GM19467 (cell line): ENCODE measurements around the gene GFRA1.

Experiments used
- ATAC-seq: cut with Tn5 transposase; IDR thresholded peaks from one replicate; pipeline ENCODE4 v1.9.1; 2021; ENCODE audit warnings: mild to moderate bottlenecking, moderate library complexity; ENCODE audit not compliant: unreplicated experiment

Gene GFRA1

DNA sequence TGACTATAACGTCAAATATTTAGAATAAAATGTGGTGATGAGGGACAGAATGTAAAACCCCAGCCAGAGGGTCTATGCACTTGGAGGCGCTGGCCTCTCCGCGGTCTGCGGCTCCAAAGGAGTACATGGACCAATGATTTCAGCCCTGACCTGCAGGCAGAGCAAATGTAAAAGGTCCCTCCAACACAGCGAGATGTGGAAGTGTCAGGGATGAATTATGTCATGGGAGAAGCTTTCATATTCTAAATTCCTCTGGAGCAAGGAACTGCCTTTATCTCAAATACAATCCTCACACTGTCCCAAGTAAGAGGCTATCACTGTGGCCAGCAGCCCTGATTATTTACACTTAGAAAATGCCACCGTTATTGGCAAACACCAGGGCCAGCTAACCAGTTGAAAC is 139.4 kb downstream of the GFRA1 start:
- ATAC-seq: no peak

- ATAC-seq: no peak
Observed at GRCh38 chr10:116132780-116133399, 140.1 kb downstream of the GFRA1 start.

DNA sequence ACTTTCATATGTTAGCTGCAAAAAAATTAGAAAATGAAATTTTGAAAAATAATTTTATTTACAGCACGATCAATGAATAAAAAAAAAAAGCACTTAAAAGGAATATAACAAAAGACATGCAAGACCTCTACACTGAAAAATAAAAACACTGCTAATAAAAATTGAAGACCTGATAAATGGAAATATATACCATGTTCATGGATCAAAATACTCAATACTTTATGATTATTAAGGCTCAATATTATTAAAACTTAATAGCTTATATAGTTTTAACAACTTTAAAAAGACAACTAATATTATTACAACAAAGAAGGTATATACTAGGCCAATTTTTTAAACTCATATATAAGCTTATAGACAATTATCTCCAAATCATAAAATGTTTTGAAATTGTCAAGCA is 143.0 kb downstream of the GFRA1 start:
- ATAC-seq: no peak

GRCh38 chr10:116126954-116127695 is 145.9 kb downstream of the GFRA1 start:
- ATAC-seq: no peak

- no peak for ATAC-seq
Observed at GRCh38 chr10:116126239-116126638, 146.8 kb downstream of the GFRA1 start.

GRCh38 chr10:116125180-116125579 is 147.8 kb downstream of the GFRA1 start:
- no peak for ATAC-seq

GRCh38 chr10:116124777-116125176 is 148.2 kb downstream of the GFRA1 start:
- no peak for ATAC-seq

DNA sequence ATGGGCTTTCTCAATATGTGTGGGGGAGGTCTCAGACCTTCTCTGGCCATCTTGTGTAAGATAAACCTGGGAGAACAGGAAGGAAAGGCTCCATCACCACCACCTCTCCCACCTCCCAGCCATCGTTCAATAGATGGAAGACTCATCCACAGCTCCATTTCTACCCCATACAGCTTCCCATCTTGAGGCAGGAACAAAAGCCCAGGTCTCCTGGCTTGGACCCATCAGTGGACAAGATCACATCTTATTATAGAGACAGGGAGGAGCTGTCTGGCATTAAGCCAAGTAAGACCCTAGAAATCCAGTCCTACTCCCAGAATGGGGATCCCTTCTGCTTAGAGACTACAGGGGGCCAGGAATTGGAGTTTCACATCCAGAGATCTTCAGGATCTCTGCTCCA is 150.3 kb downstream of the GFRA1 start:
- no peak for ATAC-seq

- no peak for ATAC-seq
Observed at GRCh38 chr10:116121640-116122525, 151.1 kb downstream of the GFRA1 start.

DNA sequence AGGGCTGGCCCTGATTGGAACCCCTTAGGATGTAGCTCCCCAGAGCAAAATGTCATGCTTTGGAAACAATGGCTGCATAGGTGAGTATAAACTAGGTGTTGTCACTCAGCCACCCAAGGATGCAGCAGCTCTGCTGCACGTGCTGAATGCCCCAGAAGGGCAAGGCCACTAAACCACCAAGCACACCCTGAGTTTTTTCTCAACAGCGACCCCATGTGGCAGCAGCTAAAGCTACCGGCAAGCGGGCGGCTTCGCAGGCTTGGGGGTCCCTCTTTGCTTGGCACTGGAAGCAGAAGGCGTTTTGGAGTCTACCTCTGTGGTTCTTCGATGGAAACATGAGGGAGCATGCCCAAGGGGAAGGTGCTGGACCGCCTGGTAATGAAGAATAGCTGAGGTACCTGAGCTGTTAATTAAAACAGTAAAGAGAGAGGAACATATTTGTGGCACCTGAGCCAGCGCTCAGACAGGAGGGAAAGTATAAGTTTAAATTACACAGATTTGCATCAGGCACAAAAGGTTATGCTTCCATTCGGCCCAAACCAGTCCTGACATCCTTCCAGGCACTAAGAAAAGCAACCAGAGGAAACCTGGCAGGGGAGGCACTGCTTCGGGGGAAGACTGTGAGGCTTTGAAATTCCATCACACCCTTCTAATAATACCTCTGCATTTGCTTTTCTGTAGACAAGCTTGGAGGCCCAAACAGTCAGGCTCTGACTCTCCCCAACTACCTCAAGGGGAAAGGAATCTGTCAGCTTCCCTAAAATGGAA is 152.1 kb downstream of the GFRA1 start:
- ATAC-seq: no peak

- ATAC-seq: no peak
Observed at GRCh38 chr10:116118847-116119246, 154.2 kb downstream of the GFRA1 start.

- no peak for ATAC-seq
Observed at GRCh38 chr10:116115797-116116196, 157.2 kb downstream of the GFRA1 start.

DNA sequence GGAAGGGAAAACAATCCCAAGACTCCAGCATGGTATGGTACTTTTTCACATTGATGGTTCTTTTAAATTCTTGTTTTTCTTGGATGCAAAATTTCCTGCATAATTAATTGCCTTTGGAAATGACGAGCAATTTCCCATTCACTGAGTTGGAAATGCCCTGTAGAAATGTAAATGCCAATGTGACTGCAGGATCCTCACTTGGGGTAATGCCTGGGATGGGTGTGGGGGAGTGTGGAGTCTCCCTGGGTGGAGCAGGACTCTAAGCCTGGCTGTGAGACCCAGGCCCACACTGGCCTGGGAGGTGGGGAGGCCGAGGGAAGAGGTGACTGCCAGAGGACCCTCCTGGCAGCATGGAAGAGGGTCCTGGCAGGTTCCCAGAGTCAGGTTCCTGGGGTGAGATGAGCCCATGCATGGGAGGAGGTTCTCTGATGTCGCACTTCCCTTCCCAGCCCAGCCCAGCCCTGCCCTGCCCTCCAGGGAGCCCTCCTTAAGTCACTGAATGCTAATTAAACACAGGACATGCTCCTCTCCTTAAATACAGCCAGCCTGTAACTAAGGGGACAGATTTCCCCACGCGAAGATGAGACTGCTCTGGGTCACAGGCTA is 157.9 kb downstream of the GFRA1 start:
- no peak for ATAC-seq

DNA sequence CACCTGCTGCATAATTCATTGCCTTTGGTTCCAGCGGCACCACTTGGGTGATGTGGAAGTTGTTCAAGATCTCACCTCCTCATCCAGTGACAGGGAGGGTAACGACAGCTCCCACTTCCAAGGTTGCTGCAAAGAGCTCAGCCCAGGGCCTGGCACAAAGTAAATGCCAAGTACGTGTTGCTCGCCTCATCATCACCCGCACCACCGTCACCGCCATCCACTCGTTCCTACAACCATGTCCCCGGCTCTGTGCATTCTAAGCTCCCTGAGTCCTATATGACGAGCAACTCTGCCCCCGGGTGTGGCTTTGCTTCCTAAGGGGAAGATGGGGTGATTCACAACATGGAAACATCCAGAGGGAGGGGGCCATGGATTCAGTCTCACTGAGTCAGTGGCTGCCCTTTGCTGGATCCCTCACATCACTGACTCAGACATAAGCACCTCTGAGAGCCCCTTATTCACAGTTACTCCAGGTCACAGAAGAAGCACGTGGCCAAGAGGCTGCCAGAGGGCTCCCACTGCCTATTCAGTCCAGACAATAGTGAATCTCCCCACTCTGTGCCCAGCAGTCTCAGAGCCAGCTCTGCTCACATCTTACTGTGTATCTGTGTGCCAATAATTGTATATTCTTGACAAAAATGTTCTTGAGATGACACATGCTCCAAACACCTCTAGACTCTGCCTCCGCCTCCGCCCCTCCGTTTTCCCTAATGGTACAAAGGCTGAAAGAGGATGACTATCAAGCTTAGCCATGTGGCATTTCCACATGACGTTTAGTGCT is 159.1 kb downstream of the GFRA1 start:
- ATAC-seq: no peak

DNA sequence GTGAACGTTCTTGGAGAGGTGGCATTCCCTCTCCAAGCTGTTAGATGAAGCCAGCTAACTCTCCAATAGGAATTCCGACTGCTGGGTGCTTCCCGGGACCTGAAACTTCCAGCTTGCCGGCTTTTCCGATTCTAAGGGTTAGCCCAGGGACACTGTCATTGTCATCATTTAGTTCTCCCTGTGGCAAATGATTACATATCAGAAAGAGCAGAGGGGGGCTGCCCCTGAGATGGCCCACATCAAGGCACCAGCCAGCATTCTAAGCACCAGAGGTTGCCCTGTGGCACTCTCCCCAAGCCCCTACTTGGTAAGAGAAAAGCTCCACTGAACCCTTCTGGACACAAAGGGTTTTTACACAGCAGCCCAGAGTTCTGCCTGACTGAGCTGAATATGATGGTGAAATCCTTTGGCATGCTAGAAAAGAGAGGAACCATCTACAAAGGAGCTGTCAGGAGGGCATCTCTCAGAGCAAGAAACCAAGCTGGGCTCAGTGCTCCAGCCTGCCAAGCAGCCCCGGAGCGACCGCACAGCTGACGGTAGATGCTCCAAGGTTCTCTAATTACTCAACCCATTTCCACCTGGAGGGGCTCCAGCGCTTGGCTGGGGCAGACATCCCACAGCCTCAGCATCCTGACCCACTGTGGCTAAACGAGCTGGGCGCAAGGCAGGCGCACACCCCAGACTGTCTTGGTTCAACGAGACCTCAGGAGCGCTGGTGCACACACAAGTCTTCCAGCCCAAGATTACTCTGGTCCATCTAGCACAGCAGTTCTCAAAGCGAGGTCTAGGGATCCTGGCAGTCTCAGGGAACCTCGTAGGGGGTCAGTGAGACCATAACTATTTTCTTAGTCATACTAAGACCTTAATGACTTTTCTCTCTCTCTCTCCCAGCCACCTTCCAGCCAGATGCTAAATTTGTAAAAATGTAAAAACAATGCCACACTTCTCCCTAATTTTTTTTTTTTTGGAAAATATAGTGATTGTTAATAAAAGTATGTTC is 160.5 kb downstream of the GFRA1 start:
- no peak for ATAC-seq

GRCh38 chr10:116111483-116112095 is 161.4 kb downstream of the GFRA1 start:
- ATAC-seq: no peak

- ATAC-seq: no peak
Observed at GRCh38 chr10:116110736-116111135, 162.3 kb downstream of the GFRA1 start.

- no peak for ATAC-seq
Observed at GRCh38 chr10:116109881-116110280, 163.1 kb downstream of the GFRA1 start.
